SU-DHL-6 (cell line): Measurements from ENCODE around the gene PGPEP1.

Experiments used
- CTCF ChIP-seq: fragments of 200-600 bp; sonication (generic); IDR thresholded peaks from one replicate; pipeline ENCODE4 v1.5.1; 2017; ENCODE audit warnings: antibody characterized with exemption, mild to moderate bottlenecking, low read length, moderate library complexity; ENCODE audit not compliant: insufficient read depth, poor library complexity, severe bottlenecking
- EZH2phosphoT487 ChIP-seq: fragments of 200-600 bp; sonication (generic), shearing (Covaris generic); conservative IDR thresholded peaks from 2 replicates; pipeline ENCODE4 v1.6.1; 2018; ENCODE audit warnings: mild to moderate bottlenecking, antibody characterized with exemption, low read length, moderate library complexity, mixed read lengths

- TF ChIP-seq EZH2phosphoT487: no peak
- no peak for TF ChIP-seq CTCF
Observed at GRCh38 chr19:18339723-18340122, 675 bp upstream of the PGPEP1 start.
